ENCODE data around the gene RRP1.

DNA sequence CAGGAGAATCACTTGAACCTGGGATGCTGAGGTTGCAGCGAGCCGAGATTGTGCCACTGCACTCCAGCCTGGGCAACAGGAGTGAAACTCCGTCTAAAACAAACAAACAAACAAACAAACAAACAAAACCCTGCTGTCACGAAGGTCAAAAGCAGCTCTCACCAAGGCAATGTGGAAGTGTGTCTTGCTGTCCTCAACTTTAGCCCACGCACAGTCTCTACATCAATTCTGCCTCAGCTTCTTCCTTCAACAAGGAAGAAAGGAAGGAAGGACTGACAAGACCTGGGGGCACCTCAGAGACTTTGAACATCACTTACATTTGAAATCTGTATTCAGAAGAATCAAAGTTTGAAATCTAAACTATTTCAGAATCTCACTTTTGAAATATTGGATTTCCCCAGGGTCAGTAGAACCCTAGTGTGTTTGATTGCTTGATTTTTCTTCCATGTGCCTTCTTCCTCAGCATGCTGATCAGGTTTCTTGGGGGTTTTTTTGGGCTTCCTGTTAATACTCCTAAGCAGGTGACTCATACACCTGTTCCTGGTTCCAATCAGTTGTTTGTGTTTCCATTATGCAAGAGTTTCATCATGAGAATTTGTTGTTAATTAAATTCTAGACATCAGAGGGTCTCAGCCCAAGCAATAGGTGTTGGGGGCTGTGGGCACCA lies 6.8 kb upstream of the RRP1 start:
- TF ChIP-seq CTCF (conservative IDR thresholded peaks at IDR 0.05; ENCODE audit: low read length) (no peak), EZH2phosphoT487 (IDR thresholded peaks at IDR 0.05; ENCODE audit: borderline replicate concordance, low read depth, low read length) (no peak)

Measured in OCI-LY7 (cell line).